ENCODE data around the gene USP20. TPM values are rescaled to one million over a fixed set of nuclear protein-coding genes. Genes with fewer than 3 reads are reported as not detected.

The USP20 gene
- total and polyA plus RNA-seq, 11 donors, result 9.4 to 19.7 (median 12.9) TPM

- no peaks in the 10 kb centered on the region for H3K27me3 ChIP-seq
- TF ChIP-seq POLR2A (IDR thresholded peaks at IDR 0.05) (no peak), CTCF (IDR thresholded peaks at IDR 0.05) (no peak)
- no peak overlapping the region for H3K4me3 ChIP-seq
- DNase-seq (no peak), ATAC-seq (no peak)
- intact Hi-C loops (cut with DNase I), result no loop called here
- H3K36me3 ChIP-seq, result peaks cover 0 to 51% (median 26%) of the 10 kb centered on the region in 9 donors
- no peaks in the 10 kb centered on the region for H3K9me3 ChIP-seq
- peak overlapping the region in 4 of 12 donors; percentile 14 to 94 (median 72) for H3K27ac ChIP-seq
- 87 to 93% (median 91%) methylated on average over 4 of the region's 4 CpGs for WGBS, 4 donors
- H3K4me1 ChIP-seq, result peaks cover 0 to 60% (median 15%) of the 10 kb centered on the region in 12 donors
Measured at GRCh38 chr9:129891569-129891968, 56.3 kb downstream of the USP20 start.

GRCh38 chr9:129894120-129894823 is 59.0 kb downstream of the USP20 start:
- TF ChIP-seq POLR2A (IDR thresholded peaks at IDR 0.05) (no peak), CTCF (IDR thresholded peaks at IDR 0.05) (no peak)
- intact Hi-C loops (cut with DNase I), result no loop called here
- H3K4me3 ChIP-seq, result no peak overlapping the region
- ATAC-seq (no peak), DNase-seq (no peak)
- peak overlapping the region in 1 of 12 donors; percentile 24 for H3K27ac ChIP-seq
- H3K4me1 ChIP-seq, result peaks cover 0 to 48% (median 0%) of the 10 kb centered on the region in 12 donors
- no peaks in the 10 kb centered on the region for H3K9me3 ChIP-seq
- no peaks in the 10 kb centered on the region for H3K27me3 ChIP-seq
- 86 to 94% (median 93%) methylated on average over 9 of the region's 9 CpGs for WGBS, 4 donors
- peaks cover 3 to 67% (median 48%) of the 10 kb centered on the region in 9 donors for H3K36me3 ChIP-seq

- peaks cover 3 to 73% (median 52%) of the 10 kb centered on the region in 9 donors for H3K36me3 ChIP-seq
- ATAC-seq (no peak), DNase-seq (no peak)
- H3K9me3 ChIP-seq, result no peaks in the 10 kb centered on the region
- no peaks in the 10 kb centered on the region for H3K27me3 ChIP-seq
- H3K4me3 ChIP-seq, result no peak overlapping the region
- intact Hi-C loops (cut with DNase I), result no loop called here
- peak overlapping the region in 1 of 12 donors; percentile 24 for H3K27ac ChIP-seq
- H3K4me1 ChIP-seq, result peaks cover 0 to 36% (median 0%) of the 10 kb centered on the region in 12 donors
- TF ChIP-seq CTCF (IDR thresholded peaks at IDR 0.05) (no peak), POLR2A (IDR thresholded peaks at IDR 0.05) (no peak)
- 93 to 97% (median 95%) methylated on average over 17 of the region's 17 CpGs for WGBS, 4 donors
Measured at GRCh38 chr9:129895376-129896268, 60.4 kb downstream of the USP20 start.

GRCh38 chr9:129897263-129897662 is 62.0 kb downstream of the USP20 start:
- Histone ChIP-seq H3K36me3 (peaks cover 3 to 86% (median 58%) of the 10 kb centered on the region in 9 donors), H3K9me3 (no peaks in the 10 kb centered on the region), H3K4me3 (no peak overlapping the region), H3K27me3 (no peaks in the 10 kb centered on the region), H3K27ac (no peak overlapping the region), H3K4me1 (peaks cover 0 to 23% (median 0%) of the 10 kb centered on the region in 12 donors)
- WGBS, 4 donors, result 90 to 98% (median 97%) methylated on average over 6 of the region's 6 CpGs
- intact Hi-C loops (cut with DNase I), result no loop called here
- TF ChIP-seq CTCF (IDR thresholded peaks at IDR 0.05) (no peak), POLR2A (IDR thresholded peaks at IDR 0.05) (no peak)
- no peak for DNase-seq
- ATAC-seq, result no peak

Data from heart left ventricle (tissue), 16 donors.